Cerebellar nuclear complex (tissue), 1 donor: ENCODE data around the gene GSK3A.
A peak's percentile ranks its signal among the peaks of the same experiment; 100 is the strongest.
"Not testable (repeated sequence)": the region's sequence is repeated elsewhere in the genome, so short reads cannot be mapped to it uniquely, and the experiment has no call there.

Source experiments
- DNase-seq, 2 experiments: peaks; one replicate each; lab custom pipeline; 2025; lab: John Stamatoyannopoulos, UW

The GSK3A gene

GRCh38 chr19:42268142-42268703 is 25.8 kb upstream of the GSK3A start:
- DNase-seq = peak; percentile 99

GRCh38 chr19:42267644-42268141 is 25.3 kb upstream of the GSK3A start:
- DNase-seq = no peak

- DNase-seq = not testable (repeated sequence)
Measured at GRCh38 chr19:42266928-42267603, 24.7 kb upstream of the GSK3A start.

- not testable (repeated sequence) for DNase-seq
Measured at GRCh38 chr19:42266105-42266504, 23.7 kb upstream of the GSK3A start.

- DNase-seq = no peak
Measured at GRCh38 chr19:42261763-42262162, 19.4 kb upstream of the GSK3A start.

- not testable (repeated sequence) for DNase-seq
Measured at GRCh38 chr19:42257842-42258241, 15.4 kb upstream of the GSK3A start.

- no peak for DNase-seq
Measured at GRCh38 chr19:42255766-42256745, 13.7 kb upstream of the GSK3A start.

- no peak for DNase-seq
Measured at GRCh38 chr19:42254850-42255765, 12.7 kb upstream of the GSK3A start, which contains the start of gene ERF. Gene ERF (minus strand): TSS chr19:42255128. CDS start chr19:42254999, 129 bp downstream.

GRCh38 chr19:42254089-42254849 is 11.9 kb upstream of the GSK3A start:
- DNase-seq = no peak

GRCh38 chr19:42253245-42254088 is 11.1 kb upstream of the GSK3A start:
- no peak for DNase-seq

- DNase-seq = peak in 1 of 2 experiments; percentile 33
Measured at GRCh38 chr19:42252365-42253244, 10.2 kb upstream of the GSK3A start.

GRCh38 chr19:42251572-42252358 is 9.4 kb upstream of the GSK3A start:
- no peak for DNase-seq

- no peak for DNase-seq
Measured at GRCh38 chr19:42250666-42251531, 8.5 kb upstream of the GSK3A start.

- no peak for DNase-seq
Measured at GRCh38 chr19:42250183-42250665, 7.8 kb upstream of the GSK3A start.

GRCh38 chr19:42249769-42250168 is 7.4 kb upstream of the GSK3A start:
- DNase-seq = no peak

GRCh38 chr19:42249149-42249750 is 6.8 kb upstream of the GSK3A start:
- no peak for DNase-seq
